SK-N-SH treated with all-trans-retinoic acid at 6 μM for 48 hours (cell line): Measurements from ENCODE around the gene RAD51B.

Experiments used
- ATAC-seq: fragments of 200-7000 bp; cut with Tn5 transposase; 3 replicates; pipeline ENCODE4 v1.9.1; 2020; ENCODE audit warnings: mild to moderate bottlenecking, moderate library complexity
- ARNTL ChIP-seq: fragments of 450-650 bp; formaldehyde crosslinking; IDR thresholded peaks from 2 replicates; pipeline ENCODE4 v1.5.0; 2020; ENCODE audit warnings: low read depth, mild to moderate bottlenecking, moderate library complexity, borderline replicate concordance
- BACH2 ChIP-seq: fragments of 250-450 bp; sonication (Bioruptor Pico); IDR thresholded peaks from 2 replicates; pipeline ENCODE4 v1.9.0; 2021; ENCODE audit warnings: mild to moderate bottlenecking, borderline replicate concordance
- CSDC2 ChIP-seq: fragments of 250-450 bp; sonication (Bioruptor Pico); IDR thresholded peaks from 2 replicates; pipeline ENCODE4 v1.5.0; 2020; ENCODE audit warnings: mild to moderate bottlenecking, moderate library complexity
- ESRRG ChIP-seq: fragments of 250-450 bp; sonication (Bioruptor Pico); IDR thresholded peaks from 2 replicates; pipeline ENCODE4 v1.6.1; 2021; ENCODE audit warnings: mild to moderate bottlenecking
- GLIS3 ChIP-seq: fragments of 250-450 bp; sonication (Bioruptor Pico); IDR thresholded peaks from 2 replicates; pipeline ENCODE4 v1.5.0; 2020; ENCODE audit warnings: mild to moderate bottlenecking, moderate library complexity
- ISL1 ChIP-seq: fragments of 250-450 bp; sonication (Bioruptor Pico); IDR thresholded peaks from 2 replicates; pipeline ENCODE4 v2.1.2; 2022; ENCODE audit warnings: mild to moderate bottlenecking, moderate library complexity
- OSR1 ChIP-seq: fragments of 250-450 bp; sonication (Bioruptor Pico); IDR thresholded peaks from 2 replicates; pipeline ENCODE4 v1.8.0; 2022; ENCODE audit warnings: moderate library complexity, mild to moderate bottlenecking, inconsistent platforms
- PPARA ChIP-seq: fragments of 250-450 bp; sonication (Bioruptor Pico); IDR thresholded peaks from 2 replicates; pipeline ENCODE4 v1.5.0; 2020; ENCODE audit warnings: mild to moderate bottlenecking, borderline replicate concordance
- RARB ChIP-seq: fragments of 250-450 bp; sonication (Bioruptor Pico); IDR thresholded peaks from 2 replicates; pipeline ENCODE4 v1.8.0; 2021; ENCODE audit warnings: mild to moderate bottlenecking, moderate library complexity
- SNAI2 ChIP-seq: fragments of 250-450 bp; sonication (Bioruptor Pico); IDR thresholded peaks from 2 replicates; pipeline ENCODE4 v1.5.0; 2020; ENCODE audit warnings: mild to moderate bottlenecking, moderate library complexity
- TCF4 ChIP-seq: fragments of 250-450 bp; sonication (Bioruptor Pico); IDR thresholded peaks from 2 replicates; pipeline ENCODE4 v1.8.0; 2021; ENCODE audit warnings: mild to moderate bottlenecking, moderate library complexity, borderline replicate concordance
- TOX ChIP-seq: fragments of 250-450 bp; sonication (Bioruptor Pico); IDR thresholded peaks from 2 replicates; pipeline ENCODE4 v1.8.0; 2021; ENCODE audit warnings: mild to moderate bottlenecking, moderate library complexity, borderline replicate concordance
- ZC3H10 ChIP-seq: fragments of 250-450 bp; sonication (Bioruptor Pico); IDR thresholded peaks from 2 replicates; pipeline ENCODE4 v1.5.1; 2021; ENCODE audit warnings: mild to moderate bottlenecking, moderate library complexity
- ZFP3 ChIP-seq: fragments of 250-450 bp; sonication (Bioruptor Pico); IDR thresholded peaks from 2 replicates; pipeline ENCODE4 v1.5.0; 2020; ENCODE audit warnings: mild to moderate bottlenecking, moderate library complexity
- ZFP30 ChIP-seq: fragments of 450-650 bp; formaldehyde crosslinking; IDR thresholded peaks from 2 replicates; pipeline ENCODE4 v1.5.0; 2022; ENCODE audit warnings: mild to moderate bottlenecking, moderate library complexity
- ZNF565 ChIP-seq: fragments of 450-650 bp; formaldehyde crosslinking; conservative IDR thresholded peaks from 2 replicates; pipeline ENCODE4 v1.5.0; 2020; ENCODE audit warnings: low read depth, mild to moderate bottlenecking, moderate library complexity
- ZNF70 ChIP-seq: fragments of 450-650 bp; formaldehyde crosslinking; IDR thresholded peaks from 2 replicates; pipeline ENCODE4 v1.5.0; 2020; ENCODE audit warnings: mild to moderate bottlenecking, moderate library complexity
- ZNF8 ChIP-seq: fragments of 450-650 bp; formaldehyde crosslinking; IDR thresholded peaks from 2 replicates; pipeline ENCODE4 v1.5.0; 2020; ENCODE audit warnings: mild to moderate bottlenecking, moderate library complexity
- TF ChIP-seq, protein P1 (sequence below): fragments of 250-450 bp; sonication (Bioruptor Pico); IDR thresholded peaks from 2 replicates; pipeline ENCODE4 v1.5.0; 2020; ENCODE audit warnings: mild to moderate bottlenecking, moderate library complexity
- TF ChIP-seq, protein P2 (sequence below): fragments of 250-450 bp; sonication (Bioruptor Pico); IDR thresholded peaks from 2 replicates; pipeline ENCODE4 v1.5.1; 2020; ENCODE audit warnings: low read depth, mild to moderate bottlenecking, moderate library complexity
- TF ChIP-seq, protein P3 (sequence below): fragments of 250-450 bp; sonication (Bioruptor Pico); IDR thresholded peaks from 2 replicates; pipeline ENCODE4 v1.8.0; 2020; ENCODE audit warnings: mild to moderate bottlenecking, moderate library complexity, borderline replicate concordance
- TF ChIP-seq, protein P4 (sequence below): fragments of 250-450 bp; sonication (Bioruptor Pico); IDR thresholded peaks from 2 replicates; pipeline ENCODE4 v1.5.1; 2021; ENCODE audit warnings: mild to moderate bottlenecking, moderate library complexity
- TF ChIP-seq, protein P5 (sequence below): fragments of 250-450 bp; sonication (Bioruptor Pico); IDR thresholded peaks from 2 replicates; pipeline ENCODE4 v1.8.0; 2021; ENCODE audit warnings: low read depth, mild to moderate bottlenecking, moderate library complexity, borderline replicate concordance

The RAD51B gene

DNA sequence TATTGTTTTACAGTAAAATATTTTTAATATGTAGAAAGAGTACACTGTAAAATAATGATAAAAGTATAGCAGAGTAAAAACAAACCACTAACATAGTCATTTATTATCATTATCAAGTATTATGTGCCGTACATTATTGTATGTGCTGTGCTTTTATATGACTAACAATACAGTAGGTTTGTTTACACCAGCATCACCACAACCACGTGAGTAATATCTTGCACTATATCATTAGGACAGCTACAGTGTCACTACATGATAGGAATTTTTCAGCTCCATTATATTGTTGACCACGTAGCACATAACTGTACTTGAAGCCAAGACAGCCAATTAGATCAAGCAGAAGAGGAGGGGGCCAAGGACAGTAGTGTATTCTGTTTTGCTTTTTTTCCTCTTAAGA lies 415.4 kb downstream of the RAD51B start:
- TF ChIP-seq TOX (CRISPR knock-in tag) (no peak), ZNF8 (no peak), ZFP30 (CRISPR knock-in tag) (no peak), CSDC2 (no peak), TCF4 (CRISPR knock-in tag) (no peak), ZNF70 (CRISPR knock-in tag) (no peak), GLIS3 (CRISPR knock-in tag) (no peak), ZC3H10 (CRISPR knock-in tag) (no peak), OSR1 (CRISPR knock-in tag) (no peak), ARNTL (CRISPR knock-in tag) (no peak), ZFP3 (CRISPR knock-in tag) (no peak), PPARA (CRISPR knock-in tag) (no peak), ESRRG (CRISPR knock-in tag) (no peak), ZNF565 (CRISPR knock-in tag) (no peak), RARB (CRISPR knock-in tag) (no peak)
- TF ChIP-seq, protein P1, sequence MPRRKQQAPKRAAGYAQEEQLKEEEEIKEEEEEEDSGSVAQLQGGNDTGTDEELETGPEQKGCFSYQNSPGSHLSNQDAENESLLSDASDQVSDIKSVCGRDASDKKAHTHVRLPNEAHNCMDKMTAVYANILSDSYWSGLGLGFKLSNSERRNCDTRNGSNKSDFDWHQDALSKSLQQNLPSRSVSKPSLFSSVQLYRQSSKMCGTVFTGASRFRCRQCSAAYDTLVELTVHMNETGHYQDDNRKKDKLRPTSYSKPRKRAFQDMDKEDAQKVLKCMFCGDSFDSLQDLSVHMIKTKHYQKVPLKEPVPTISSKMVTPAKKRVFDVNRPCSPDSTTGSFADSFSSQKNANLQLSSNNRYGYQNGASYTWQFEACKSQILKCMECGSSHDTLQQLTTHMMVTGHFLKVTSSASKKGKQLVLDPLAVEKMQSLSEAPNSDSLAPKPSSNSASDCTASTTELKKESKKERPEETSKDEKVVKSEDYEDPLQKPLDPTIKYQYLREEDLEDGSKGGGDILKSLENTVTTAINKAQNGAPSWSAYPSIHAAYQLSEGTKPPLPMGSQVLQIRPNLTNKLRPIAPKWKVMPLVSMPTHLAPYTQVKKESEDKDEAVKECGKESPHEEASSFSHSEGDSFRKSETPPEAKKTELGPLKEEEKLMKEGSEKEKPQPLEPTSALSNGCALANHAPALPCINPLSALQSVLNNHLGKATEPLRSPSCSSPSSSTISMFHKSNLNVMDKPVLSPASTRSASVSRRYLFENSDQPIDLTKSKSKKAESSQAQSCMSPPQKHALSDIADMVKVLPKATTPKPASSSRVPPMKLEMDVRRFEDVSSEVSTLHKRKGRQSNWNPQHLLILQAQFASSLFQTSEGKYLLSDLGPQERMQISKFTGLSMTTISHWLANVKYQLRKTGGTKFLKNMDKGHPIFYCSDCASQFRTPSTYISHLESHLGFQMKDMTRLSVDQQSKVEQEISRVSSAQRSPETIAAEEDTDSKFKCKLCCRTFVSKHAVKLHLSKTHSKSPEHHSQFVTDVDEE (CRISPR knock-in tag): no peak
- TF ChIP-seq, protein P2, sequence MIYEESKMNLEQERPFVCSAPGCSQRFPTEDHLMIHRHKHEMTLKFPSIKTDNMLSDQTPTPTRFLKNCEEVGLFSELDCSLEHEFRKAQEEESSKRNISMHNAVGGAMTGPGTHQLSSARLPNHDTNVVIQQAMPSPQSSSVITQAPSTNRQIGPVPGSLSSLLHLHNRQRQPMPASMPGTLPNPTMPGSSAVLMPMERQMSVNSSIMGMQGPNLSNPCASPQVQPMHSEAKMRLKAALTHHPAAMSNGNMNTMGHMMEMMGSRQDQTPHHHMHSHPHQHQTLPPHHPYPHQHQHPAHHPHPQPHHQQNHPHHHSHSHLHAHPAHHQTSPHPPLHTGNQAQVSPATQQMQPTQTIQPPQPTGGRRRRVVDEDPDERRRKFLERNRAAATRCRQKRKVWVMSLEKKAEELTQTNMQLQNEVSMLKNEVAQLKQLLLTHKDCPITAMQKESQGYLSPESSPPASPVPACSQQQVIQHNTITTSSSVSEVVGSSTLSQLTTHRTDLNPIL: no peak
- TF ChIP-seq, protein P3, sequence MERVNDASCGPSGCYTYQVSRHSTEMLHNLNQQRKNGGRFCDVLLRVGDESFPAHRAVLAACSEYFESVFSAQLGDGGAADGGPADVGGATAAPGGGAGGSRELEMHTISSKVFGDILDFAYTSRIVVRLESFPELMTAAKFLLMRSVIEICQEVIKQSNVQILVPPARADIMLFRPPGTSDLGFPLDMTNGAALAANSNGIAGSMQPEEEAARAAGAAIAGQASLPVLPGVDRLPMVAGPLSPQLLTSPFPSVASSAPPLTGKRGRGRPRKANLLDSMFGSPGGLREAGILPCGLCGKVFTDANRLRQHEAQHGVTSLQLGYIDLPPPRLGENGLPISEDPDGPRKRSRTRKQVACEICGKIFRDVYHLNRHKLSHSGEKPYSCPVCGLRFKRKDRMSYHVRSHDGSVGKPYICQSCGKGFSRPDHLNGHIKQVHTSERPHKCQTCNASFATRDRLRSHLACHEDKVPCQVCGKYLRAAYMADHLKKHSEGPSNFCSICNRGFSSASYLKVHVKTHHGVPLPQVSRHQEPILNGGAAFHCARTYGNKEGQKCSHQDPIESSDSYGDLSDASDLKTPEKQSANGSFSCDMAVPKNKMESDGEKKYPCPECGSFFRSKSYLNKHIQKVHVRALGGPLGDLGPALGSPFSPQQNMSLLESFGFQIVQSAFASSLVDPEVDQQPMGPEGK (CRISPR knock-in tag): no peak
- TF ChIP-seq, protein P4, sequence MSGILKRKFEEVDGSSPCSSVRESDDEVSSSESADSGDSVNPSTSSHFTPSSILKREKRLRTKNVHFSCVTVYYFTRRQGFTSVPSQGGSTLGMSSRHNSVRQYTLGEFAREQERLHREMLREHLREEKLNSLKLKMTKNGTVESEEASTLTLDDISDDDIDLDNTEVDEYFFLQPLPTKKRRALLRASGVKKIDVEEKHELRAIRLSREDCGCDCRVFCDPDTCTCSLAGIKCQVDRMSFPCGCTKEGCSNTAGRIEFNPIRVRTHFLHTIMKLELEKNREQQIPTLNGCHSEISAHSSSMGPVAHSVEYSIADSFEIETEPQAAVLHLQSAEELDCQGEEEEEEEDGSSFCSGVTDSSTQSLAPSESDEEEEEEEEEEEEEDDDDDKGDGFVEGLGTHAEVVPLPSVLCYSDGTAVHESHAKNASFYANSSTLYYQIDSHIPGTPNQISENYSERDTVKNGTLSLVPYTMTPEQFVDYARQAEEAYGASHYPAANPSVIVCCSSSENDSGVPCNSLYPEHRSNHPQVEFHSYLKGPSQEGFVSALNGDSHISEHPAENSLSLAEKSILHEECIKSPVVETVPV (CRISPR knock-in tag): no peak
- TF ChIP-seq, protein P5, sequence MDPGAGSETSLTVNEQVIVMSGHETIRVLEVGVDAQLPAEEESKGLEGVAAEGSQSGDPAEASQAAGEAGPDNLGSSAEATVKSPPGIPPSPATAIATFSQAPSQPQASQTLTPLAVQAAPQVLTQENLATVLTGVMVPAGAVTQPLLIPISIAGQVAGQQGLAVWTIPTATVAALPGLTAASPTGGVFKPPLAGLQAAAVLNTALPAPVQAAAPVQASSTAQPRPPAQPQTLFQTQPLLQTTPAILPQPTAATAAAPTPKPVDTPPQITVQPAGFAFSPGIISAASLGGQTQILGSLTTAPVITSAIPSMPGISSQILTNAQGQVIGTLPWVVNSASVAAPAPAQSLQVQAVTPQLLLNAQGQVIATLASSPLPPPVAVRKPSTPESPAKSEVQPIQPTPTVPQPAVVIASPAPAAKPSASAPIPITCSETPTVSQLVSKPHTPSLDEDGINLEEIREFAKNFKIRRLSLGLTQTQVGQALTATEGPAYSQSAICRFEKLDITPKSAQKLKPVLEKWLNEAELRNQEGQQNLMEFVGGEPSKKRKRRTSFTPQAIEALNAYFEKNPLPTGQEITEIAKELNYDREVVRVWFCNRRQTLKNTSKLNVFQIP (CRISPR knock-in tag): no peak
- no peak for ATAC-seq

DNA sequence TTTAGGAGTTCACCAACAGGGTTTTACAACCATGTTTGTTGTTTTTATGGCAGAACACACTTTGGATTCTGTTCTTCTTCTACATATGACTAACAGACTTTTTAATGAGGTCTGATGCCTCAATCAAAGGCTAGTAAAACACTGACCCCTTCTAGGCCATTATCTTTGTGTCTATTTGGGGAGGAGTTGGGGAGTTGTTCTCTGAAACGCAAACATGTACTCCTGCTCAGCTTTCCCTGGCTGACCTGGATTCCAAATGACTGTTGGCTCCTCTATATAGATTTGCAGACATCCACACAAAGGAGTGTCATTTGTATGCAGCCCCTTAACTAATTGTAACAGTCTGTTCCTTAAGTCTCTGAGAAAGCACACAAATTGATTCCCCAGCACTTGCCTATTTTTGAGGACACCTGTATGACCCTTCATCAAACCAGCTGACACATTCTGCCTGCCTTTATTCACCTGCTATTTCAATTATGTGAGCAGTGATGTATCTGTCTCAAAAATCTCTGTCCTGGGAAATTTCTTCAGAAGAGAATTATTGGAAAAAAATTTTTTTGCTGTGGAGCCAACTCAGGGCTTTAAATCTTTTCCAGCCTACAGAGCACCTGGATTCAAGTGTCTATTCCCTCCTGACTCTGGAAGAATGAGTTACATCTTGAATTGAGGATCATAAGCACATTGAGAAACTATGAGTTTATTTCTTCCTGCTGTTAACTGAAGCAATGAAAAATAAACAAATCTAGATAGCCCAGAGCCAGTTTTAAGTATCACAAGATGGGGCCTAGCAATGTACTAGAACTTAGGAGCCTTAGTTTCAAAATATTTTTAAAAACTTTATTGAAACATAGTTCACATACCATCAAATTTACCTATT lies 417.2 kb downstream of the RAD51B start:
- no peak for ATAC-seq
- TF ChIP-seq ZC3H10 (CRISPR knock-in tag) (no peak), TOX (CRISPR knock-in tag) (no peak), ARNTL (CRISPR knock-in tag) (no peak), ISL1 (no peak), BACH2 (CRISPR knock-in tag) (no peak), ZFP3 (CRISPR knock-in tag) (no peak), ESRRG (CRISPR knock-in tag) (no peak), SNAI2 (no peak), RARB (CRISPR knock-in tag) (no peak), OSR1 (CRISPR knock-in tag) (no peak), ZFP30 (CRISPR knock-in tag) (no peak), CSDC2 (no peak), ZNF8 (no peak)
- TF ChIP-seq, protein P1 (CRISPR knock-in tag): no peak
- TF ChIP-seq, protein P3 (CRISPR knock-in tag): no peak
